K562 (cell line): ENCODE results near the gene FAM120B. TPM values are rescaled to one million over a fixed set of nuclear protein-coding genes. Genes with fewer than 3 reads are reported as not detected.
"Not testable (repeated sequence)": the region's sequence is repeated elsewhere in the genome, so short reads cannot be mapped to it uniquely, and the experiment has no call there.

ENCODE experiments used
- ATAC-seq: fragments of 200-7000 bp; cut with Tn5 transposase; 3 replicates; pipeline ENCODE4 v1.9.1; 2020; ENCODE audit warnings: moderate library complexity
- BruUV-seq: library from RNA; stranded (reverse); fragments of 400-500 nt; replicated peaks from 2 replicates; lab custom pipeline; 2021; lab: Mats Ljungman, UMichigan
- CTCF ChIA-PET: fragments of 300-600 bp; formaldehyde crosslinking; extraction: SDS; loops from one replicate; lab custom pipeline; 2021; ENCODE audit warnings: low intra/inter-chr PET ratio; lab: Yijun Ruan, JAX
- POLR2A ChIA-PET: fragments of 300-600, 350-650 bp; sonication (Branson Sonifier 250); formaldehyde crosslinking; extraction: SDS; loops from one replicate; lab custom pipeline; 2021; ENCODE audit warnings: antibody characterized with exemption, inconsistent platforms; lab: Yijun Ruan, JAX
- DNase-seq, 4 experiments: peaks; one replicate each; pipeline versions ENCODE4 v3.0.0 to v3.0.0-alpha.2; 2011 to 2018; ENCODE audit warnings: low spot score in 3 of 4, mixed read lengths in 3 of 4; ENCODE audit errors: extremely low read depth in 1 of 4
- FAIRE-seq: peaks from 2 replicates; lab custom pipeline; 2011; peaks lifted over from hg19 to GRCh38; lab: Jason Lieb, UNC
- H2AFZ ChIP-seq: 2 replicates; pipeline ENCODE4 v1.6.0; 2011; ENCODE audit warnings: low read depth, low read length, control low read depth, inconsistent platforms
- H3K27ac ChIP-seq: fragments of 200-600 bp; 3 replicates; pipeline ENCODE4 v1.8.0; 2011; ENCODE audit warnings: low read depth, mild to moderate bottlenecking, control low read depth, inconsistent platforms, low read length, moderate library complexity, mixed read lengths; ENCODE audit errors: extremely low read depth
- H3K27me3 ChIP-seq, 2 experiments: fragments of 300-600 bp in 1 of 2; 2 replicates in 1 of 2; 3 replicates in 1 of 2; pipeline versions ENCODE4 v1.6.0 to v1.8.0; 2011; ENCODE audit warnings: inconsistent platforms in 2 of 2, low read length in 2 of 2, mild to moderate bottlenecking in 1 of 2, mixed read lengths in 1 of 2, moderate library complexity in 1 of 2; ENCODE audit not compliant: control insufficient read depth in 2 of 2, insufficient read depth in 2 of 2
- H3K36me3 ChIP-seq: fragments of 300-600 bp; 3 replicates; pipeline ENCODE4 v1.8.0; 2011; ENCODE audit warnings: mild to moderate bottlenecking, low read length, inconsistent platforms; ENCODE audit not compliant: control insufficient read depth, insufficient read depth
- H3K4me1 ChIP-seq, 2 experiments: fragments of 200-600 bp in 1 of 2; replicated peaks in 1 of 2; 2 replicates in 1 of 2; 3 replicates in 1 of 2; pipeline versions ENCODE4 v1.5.1 to v1.8.0; 2011; ENCODE audit warnings: inconsistent platforms in 2 of 2, low read length in 2 of 2, mild to moderate bottlenecking in 1 of 2, mixed read lengths in 1 of 2, moderate library complexity in 1 of 2; ENCODE audit not compliant: control insufficient read depth in 2 of 2, insufficient read depth in 2 of 2
- H3K4me2 ChIP-seq: 2 replicates; pipeline ENCODE4 v1.6.1; 2011; ENCODE audit warnings: low read length, control low read depth, inconsistent platforms, mixed read lengths; ENCODE audit not compliant: insufficient read depth
- H3K4me3 ChIP-seq: fragments of 200-600 bp; sonication (generic), shearing (Covaris generic); 2 replicates; pipeline ENCODE4 v1.5.1; 2016; ENCODE audit warnings: control low read depth, inconsistent platforms
- H3K79me2 ChIP-seq: fragments of 200-600 bp; 3 replicates; pipeline ENCODE4 v1.8.0; 2011; ENCODE audit warnings: low read length, inconsistent platforms; ENCODE audit not compliant: control insufficient read depth, insufficient read depth
- H3K9ac ChIP-seq, 2 experiments: 2 replicates each; pipeline versions ENCODE4 v1.6.0 to v1.6.1; 2011; ENCODE audit warnings: low read depth in 2 of 2, low read length in 2 of 2, control low read depth in 1 of 2, inconsistent platforms in 1 of 2, mild to moderate bottlenecking in 1 of 2, mixed read lengths in 1 of 2; ENCODE audit not compliant: insufficient read depth in 1 of 2
- H3K9me1 ChIP-seq: one replicate; pipeline ENCODE4 v1.6.0; 2011; ENCODE audit warnings: inconsistent platforms, mild to moderate bottlenecking, low read length, moderate library complexity; ENCODE audit not compliant: control insufficient read depth, insufficient read depth
- H3K9me3 ChIP-seq: replicated peaks from 2 replicates; pipeline ENCODE4 v1.5.1; 2011; ENCODE audit warnings: low read depth, low read length, inconsistent platforms; ENCODE audit not compliant: control insufficient read depth, insufficient read depth
- H4K20me1 ChIP-seq: replicated peaks from 2 replicates; pipeline ENCODE4 v1.6.1; 2011; ENCODE audit warnings: low read length, inconsistent platforms, mixed read lengths; ENCODE audit not compliant: control insufficient read depth, insufficient read depth
- C11orf30 ChIP-seq: fragments of 450-650 bp; IDR thresholded peaks from 2 replicates; pipeline ENCODE4 v1.6.1; 2016; ENCODE audit warnings: low read depth, mild to moderate bottlenecking
- CREB3L1 ChIP-seq: fragments of 450-650 bp; IDR thresholded peaks from 2 replicates; pipeline ENCODE4 v1.6.1; 2014; ENCODE audit warnings: low read depth, mild to moderate bottlenecking, moderate library complexity, borderline replicate concordance
- CXXC5 ChIP-seq: fragments of 250-450 bp; sonication (Bioruptor Pico); IDR thresholded peaks from 2 replicates; pipeline ENCODE4 v1.8.0; 2022; ENCODE audit warnings: inconsistent platforms, mild to moderate bottlenecking, moderate library complexity
- ESRRA ChIP-seq: fragments of 450-650 bp; IDR thresholded peaks from 2 replicates; pipeline ENCODE4 v1.6.1; 2014; ENCODE audit warnings: low read depth, mild to moderate bottlenecking, moderate library complexity, borderline replicate concordance
- HBP1 ChIP-seq: fragments of 450-650 bp; formaldehyde crosslinking; IDR thresholded peaks from 2 replicates; pipeline ENCODE4 v1.4.0; 2022; ENCODE audit warnings: missing genetic modification characterization
- JUN ChIP-seq, 2 experiments: sonication (generic) in 1 of 2; formaldehyde crosslinking in 1 of 2; IDR thresholded peaks; 2 replicates each; pipeline versions ENCODE4 v1.6.1 to v1.8.0; 2012 to 2022; ENCODE audit warnings: borderline replicate concordance in 2 of 2, mild to moderate bottlenecking in 2 of 2, improper control_type of control experiment in 1 of 2, low read depth in 1 of 2, low read length in 1 of 2, missing genetic modification reagents in 1 of 2
- PHB ChIP-seq: fragments of 250-450 bp; sonication (Bioruptor Pico); IDR thresholded peaks from 2 replicates; pipeline ENCODE4 v1.5.0; 2021
- SUPT5H ChIP-seq: fragments of 450-650 bp; IDR thresholded peaks from 2 replicates; pipeline ENCODE4 v1.6.1; 2016
- TAL1 ChIP-seq: fragments of 450-650 bp; IDR thresholded peaks from 2 replicates; pipeline ENCODE4 v1.6.1; 2016; ENCODE audit warnings: mild to moderate bottlenecking
- ZBTB43 ChIP-seq: sonication (generic); formaldehyde crosslinking; IDR thresholded peaks from 2 replicates; pipeline ENCODE4 v1.8.0; 2023; ENCODE audit warnings: mild to moderate bottlenecking, missing genetic modification reagents
- ZNF143 ChIP-seq: sonication (generic); formaldehyde crosslinking; IDR thresholded peaks from 2 replicates; pipeline ENCODE4 v1.9.0; 2022; ENCODE audit warnings: mild to moderate bottlenecking, missing genetic modification reagents
- ZNF146 ChIP-seq: IDR thresholded peaks from one replicate; pipeline ENCODE4 v1.6.1; 2018; ENCODE audit warnings: missing compliant biosample characterization; ENCODE audit not compliant: unreplicated experiment
- ZNF324 ChIP-seq: fragments of 250-450 bp; sonication (Bioruptor Pico); IDR thresholded peaks from 2 replicates; pipeline ENCODE4 v1.4.0; 2020; ENCODE audit warnings: mild to moderate bottlenecking
- WGBS: fragments of 100-300 bp; shearing (Covaris generic); methylation state at CpG from one replicate; pipeline ENCODE4 v1.1.6; 2016; ENCODE audit warnings: low coverage, mixed read lengths; ENCODE audit not compliant: insufficient coverage; ENCODE audit errors: missing lambda C conversion rate; 5-methylcytosine and 5-hydroxymethylcytosine counted together
- in situ Hi-C: fragments of 300-500 bp; cut with MboI; formaldehyde crosslinking; loops from 4 replicates; pipeline ENCODE4 v1.15.0; 2018; ENCODE audit warnings: inconsistent platforms, mixed read lengths
- intact Hi-C: fragments of 100-400 bp; cut with micrococcal nuclease; formaldehyde crosslinking; loops from 2 replicates; pipeline ENCODE4 v1.14.2; 2022
- polyA plus RNA-seq, 8 experiments: library from polyadenylated mRNA; depleted of rRNA in 4 of 8; stranded (reverse) in 5 of 8; unstranded in 3 of 8; fragments of >200 nt; fragmentation: Nextera tagmentation in 2 of 8; fragmentation: Illumina TruSeq in 1 of 8; extraction: Ambion mirVana in 2 of 8; extraction: Trizol in 1 of 8; gene quantifications; 2 replicates each; pipeline versions ENCODE4 v1.2.1 to v1.2.3, GENCODE V29; 2011 to 2014; ENCODE audit warnings: inconsistent platforms in 1 of 8, missing spikeins in 1 of 8
- total RNA-seq, 7 experiments: library from RNA; depleted of rRNA in 6 of 7; stranded (reverse); fragments of >200 nt in 6 of 7; fragmentation: Illumina TruSeq in 2 of 7; extraction: Trizol in 2 of 7; gene quantifications; 2 replicates each; pipeline versions ENCODE4 v1.2.1 to v1.2.3, GENCODE V29; 2011 to 2021; ENCODE audit warnings: low replicate concordance in 1 of 7

FAM120B gene
- total and polyA plus RNA-seq, 9 of the 15 experiments (the other 6 are each of a cell fraction or from before 2014, with no cell fraction given) = 3.5 to 22.6 (median 14.7) TPM

GRCh38 chr6:170355190-170355589 lies 48.6 kb downstream of the FAM120B start:
- H3K27ac ChIP-seq, POLR2A ChIA-PET, DNase-seq, ATAC-seq, H3K79me2 ChIP-seq, BruUV-seq, H3K4me1 ChIP-seq, H3K9ac ChIP-seq, intact Hi-C loops, H3K9me1 ChIP-seq, H4K20me1 ChIP-seq, H3K4me3 ChIP-seq, H2AFZ ChIP-seq, H3K27me3 ChIP-seq, CTCF ChIA-PET, FAIRE-seq, H3K9me3 ChIP-seq, H3K4me2 ChIP-seq, in situ Hi-C loops: not testable (repeated sequence)
- peaks cover 34% of the 10 kb centered on the region; the same call in 2 of the 3 replicates for H3K36me3 ChIP-seq
- TF ChIP-seq ESRRA (0 out of 2 replicates have a peak, but pooled peaks have one; percentile 27), ZNF146 (CRISPR knock-in tag) (peak; percentile 87)
- 80% methylated on average over 1 of the region's 1 CpG for WGBS

GRCh38 chr6:170355661-170356060 lies 49.1 kb downstream of the FAM120B start:
- BruUV-seq = no TSS peak
- FAIRE-seq (no peak), DNase-seq (no peak), ATAC-seq (no peak)
- no peak overlapping the region for H2AFZ ChIP-seq
- no peaks in the 10 kb centered on the region for H3K27me3 ChIP-seq
- no peak overlapping the region for H3K4me3 ChIP-seq
- H3K27ac ChIP-seq = no peak overlapping the region
- H3K9ac ChIP-seq = no peak overlapping the region
- H3K9me3 ChIP-seq = peaks cover 8% of the 10 kb centered on the region; the same call in 1 of the 2 replicates
- H4K20me1 ChIP-seq = 0 out of 2 replicates have a peak, but pooled peaks cover 5% of the 10 kb centered on the region
- ChIA-PET POLR2A (no interaction called here), CTCF (no interaction called here)
- in situ Hi-C loops = no loop called here
- no peak overlapping the region for H3K4me2 ChIP-seq
- peaks cover 33% of the 10 kb centered on the region; the same call in 2 of the 3 replicates for H3K36me3 ChIP-seq
- no peaks in the 10 kb centered on the region for H3K4me1 ChIP-seq
- H3K79me2 ChIP-seq = no peaks in the 10 kb centered on the region
- intact Hi-C loops = no loop called here
- 88% methylated on average over 6 of the region's 6 CpGs for WGBS
- no peaks in the 10 kb centered on the region for H3K9me1 ChIP-seq
- TF ChIP-seq ZBTB43 (CRISPR knock-in tag) (no peak), JUN (IDR thresholded peaks at IDR 0.05; ENCODE audit: borderline replicate concordance, low read depth, low read length) (no peak), JUN (CRISPR knock-in tag; IDR thresholded peaks at IDR 0.05; ENCODE audit: borderline replicate concordance) (no peak), CREB3L1 (no peak), C11orf30 (no peak), TAL1 (no peak), ZNF143 (no peak), HBP1 (CRISPR knock-in tag) (no peak), CXXC5 (CRISPR knock-in tag) (no peak), SUPT5H (no peak), ZNF324 (no peak), PHB (no peak)
